ENCODE data around the gene IMMP2L. TPM values are rescaled to one million over a fixed set of nuclear protein-coding genes. Genes with fewer than 3 reads are reported as not detected.

The IMMP2L gene
- total and polyA plus RNA-seq, 2 of the 8 experiments (the other 6 are each of a cell fraction or from before 2014, with no cell fraction given): 2.3 to 10.1 TPM

DNA sequence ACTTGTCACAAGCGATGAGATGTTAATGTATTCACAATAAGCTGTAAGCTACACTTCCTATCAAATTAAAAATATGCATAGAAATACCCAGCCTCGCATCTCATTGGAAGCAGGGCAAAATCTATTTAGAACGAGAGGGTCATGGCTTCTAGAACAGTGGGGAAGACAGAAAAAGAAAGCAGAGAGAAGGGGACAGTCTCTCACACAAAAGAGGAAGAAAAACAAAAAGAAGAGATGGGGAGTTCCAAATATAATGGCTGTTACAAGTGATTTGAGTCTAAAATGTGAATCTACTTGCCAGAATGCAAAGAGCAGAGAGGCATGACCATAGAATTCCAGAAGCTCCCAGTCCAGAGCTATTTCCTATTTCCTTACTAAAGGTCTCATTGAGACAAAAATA, 457.6 kb downstream of the IMMP2L start:
- 84% methylated on average over 3 of the region's 3 CpGs; no CpG with 5 or more reads in 1 of the 2 experiments for WGBS, 2 experiments (ENCODE audit: extremely low coverage in 1 of 2, insufficient coverage in 1 of 2, insufficient read length in 1 of 2, insufficient replicate concordance in 2 of 2, low coverage in 1 of 2, low lambda C conversion rate in 2 of 2, missing lambda C conversion rate in 1 of 2)
- no peak overlapping the region for H2AK5ac ChIP-seq (ENCODE audit: low read depth, low read length)
- POLR2A ChIA-PET (ENCODE audit: partially characterized antibody): no interaction called here
- no peak overlapping the region for H2BK12ac ChIP-seq (ENCODE audit: low read depth, low read length)
- no peak overlapping the region for H2BK120ac ChIP-seq (replicated peaks; ENCODE audit: low read depth, low read length)
- H2AFZ ChIP-seq (ENCODE audit: low read length): no peak overlapping the region
- no peak overlapping the region for H3K4me3 ChIP-seq (ENCODE audit: extremely low read depth in 1 of 4, insufficient read depth in 2 of 4, low read depth in 3 of 4, low read length in 4 of 4)
- H3K4me2 ChIP-seq (ENCODE audit: insufficient read depth in 1 of 2, low read depth in 2 of 2, low read length in 2 of 2): no peak overlapping the region
- no peaks in the 10 kb centered on the region for H3K79me1 ChIP-seq (ENCODE audit: low read depth, low read length)
- H3K9me3 ChIP-seq (ENCODE audit: insufficient read depth in 2 of 2, low read depth in 1 of 2, low read length in 1 of 2): no peaks in the 10 kb centered on the region
- no peak overlapping the region for H2BK15ac ChIP-seq (ENCODE audit: low read length)
- H4K8ac ChIP-seq (ENCODE audit: extremely low read depth, insufficient read depth, low read length): no peak overlapping the region
- H3K23ac ChIP-seq (ENCODE audit: insufficient read length): no peak overlapping the region
- H3K27ac ChIP-seq (ENCODE audit: low read depth, low read length): no peak overlapping the region
- no peak overlapping the region for H3K9ac ChIP-seq (replicated peaks in 1 of 4; ENCODE audit: extremely low read depth in 1 of 4, low read depth in 3 of 4, low read length in 3 of 4)
- H3K27me3 ChIP-seq (replicated peaks in 1 of 4; ENCODE audit: control insufficient read depth in 3 of 4, extremely low read depth in 1 of 4, insufficient read depth in 3 of 4, low read length in 3 of 4): no peaks in the 10 kb centered on the region
- H3K4me1 ChIP-seq (replicated peaks in 1 of 4; ENCODE audit: control insufficient read depth in 3 of 4, insufficient read depth in 4 of 4, low read length in 3 of 4): peaks cover 0 to 8% (median 0%) of the 10 kb centered on the region in 4 experiments; a peak in 3 of 7 replicates
- H3K79me2 ChIP-seq (ENCODE audit: control insufficient read depth in 1 of 2, insufficient read depth in 2 of 2, low read length in 2 of 2): no peaks in the 10 kb centered on the region
- H2BK5ac ChIP-seq (ENCODE audit: low read depth, low read length): no peak overlapping the region
- no peak overlapping the region for H2BK20ac ChIP-seq (ENCODE audit: low read length)
- H4K20me1 ChIP-seq (replicated peaks in 1 of 2; ENCODE audit: control insufficient read depth in 1 of 2, insufficient read depth in 2 of 2, low read length in 2 of 2): no peaks in the 10 kb centered on the region
- CTCF ChIA-PET (ENCODE audit: partially characterized antibody): no interaction called here
- H3K36me3 ChIP-seq (ENCODE audit: control insufficient read depth in 2 of 4, insufficient read depth in 4 of 4, low read length in 3 of 4): no peaks in the 10 kb centered on the region
- no peaks in the 10 kb centered on the region for H3K23me2 ChIP-seq (ENCODE audit: low read depth, low read length)
- no peak overlapping the region for H4K91ac ChIP-seq (replicated peaks; ENCODE audit: insufficient read length, low read length)
- H3K14ac ChIP-seq (ENCODE audit: insufficient read length): no peak overlapping the region
- no peak overlapping the region for H4K5ac ChIP-seq (ENCODE audit: insufficient read length, low read depth, low read length)
- H3K56ac ChIP-seq (replicated peaks; ENCODE audit: insufficient read length, low read depth, low read length): no peak overlapping the region
- no peak overlapping the region for H3K4ac ChIP-seq (replicated peaks; ENCODE audit: insufficient read length, low read depth, low read length)
- DNase-seq (ENCODE audit: low read depth in 1 of 2, low spot score in 2 of 2) (no peak), FAIRE-seq (no peak)
- no peak overlapping the region for H3K18ac ChIP-seq (ENCODE audit: extremely low read depth, low read length)
- TF ChIP-seq HDAC6 (IDR thresholded peaks at IDR 0.05; ENCODE audit: low read depth, low read length) (no peak), BRCA1 (IDR thresholded peaks at IDR 0.05; ENCODE audit: low read depth, low read length) (no peak), FOSL1 (IDR thresholded peaks at IDR 0.05; ENCODE audit: insufficient read depth, low read depth, low read length) (no peak), CEBPB (IDR thresholded peaks at IDR 0.05; ENCODE audit: low read depth, low read length) (no peak), YY1 (IDR thresholded peaks at IDR 0.05; ENCODE audit: low read depth, low read length) (no peak), RAD21 (IDR thresholded peaks at IDR 0.05 in 1 of 2, conservative IDR thresholded peaks at IDR 0.05 in 1 of 2; ENCODE audit: low read depth in 2 of 2, low read length in 2 of 2) (no peak), RFX5 (IDR thresholded peaks at IDR 0.05; ENCODE audit: borderline replicate concordance, low read depth, low read length) (no peak), BCL11A (IDR thresholded peaks at IDR 0.05; ENCODE audit: low read depth in 2 of 2, low read length in 2 of 2) (no peak), POLR2A (IDR thresholded peaks at IDR 0.05; ENCODE audit: control extremely low read depth in 1 of 2, low read depth in 2 of 2, low read length in 2 of 2) (no peak), SAP30 (IDR thresholded peaks at IDR 0.05; ENCODE audit: insufficient read depth, insufficient replicate concordance, low read length) (no peak), EGR1 (IDR thresholded peaks at IDR 0.05; ENCODE audit: borderline replicate concordance, low read depth, low read length) (no peak)
- TF ChIP-seq, protein P1, sequence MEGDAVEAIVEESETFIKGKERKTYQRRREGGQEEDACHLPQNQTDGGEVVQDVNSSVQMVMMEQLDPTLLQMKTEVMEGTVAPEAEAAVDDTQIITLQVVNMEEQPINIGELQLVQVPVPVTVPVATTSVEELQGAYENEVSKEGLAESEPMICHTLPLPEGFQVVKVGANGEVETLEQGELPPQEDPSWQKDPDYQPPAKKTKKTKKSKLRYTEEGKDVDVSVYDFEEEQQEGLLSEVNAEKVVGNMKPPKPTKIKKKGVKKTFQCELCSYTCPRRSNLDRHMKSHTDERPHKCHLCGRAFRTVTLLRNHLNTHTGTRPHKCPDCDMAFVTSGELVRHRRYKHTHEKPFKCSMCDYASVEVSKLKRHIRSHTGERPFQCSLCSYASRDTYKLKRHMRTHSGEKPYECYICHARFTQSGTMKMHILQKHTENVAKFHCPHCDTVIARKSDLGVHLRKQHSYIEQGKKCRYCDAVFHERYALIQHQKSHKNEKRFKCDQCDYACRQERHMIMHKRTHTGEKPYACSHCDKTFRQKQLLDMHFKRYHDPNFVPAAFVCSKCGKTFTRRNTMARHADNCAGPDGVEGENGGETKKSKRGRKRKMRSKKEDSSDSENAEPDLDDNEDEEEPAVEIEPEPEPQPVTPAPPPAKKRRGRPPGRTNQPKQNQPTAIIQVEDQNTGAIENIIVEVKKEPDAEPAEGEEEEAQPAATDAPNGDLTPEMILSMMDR (IDR thresholded peaks at IDR 0.05; ENCODE audit: control extremely low read depth in 1 of 3, insufficient read depth in 1 of 3, low read depth in 1 of 3, low read length in 3 of 3): no peak

All from H1 (cell line).